Measurements from ENCODE around the gene KLF11. TPM values are rescaled to one million over a fixed set of nuclear protein-coding genes. Genes with fewer than 3 reads are reported as not detected.

Gene KLF11
- total and polyA plus RNA-seq, 2 of the 8 experiments (the other 6 are each of a cell fraction or from before 2014, with no cell fraction given): 6.4 to 10.1 TPM

GRCh38 chr2:10059016-10059351 lies 15.6 kb downstream of the KLF11 start:
- H4K91ac ChIP-seq (replicated peaks; ENCODE audit: insufficient read length, low read length): peak overlapping the region; percentile 40
- H3K18ac ChIP-seq (ENCODE audit: extremely low read depth, low read length): no peak overlapping the region
- CTCF ChIA-PET (ENCODE audit: partially characterized antibody): interaction anchor here (1.0 to 7.7 kb wide), 6 partner anchors 12 to 288 kb away, joined by 3 to 68 read pairs (median 16); no protein-coding TSS in a partner anchor
- no peaks in the 10 kb centered on the region for H3K79me1 ChIP-seq (ENCODE audit: low read depth, low read length)
- no peaks in the 10 kb centered on the region for H3K79me2 ChIP-seq (ENCODE audit: control insufficient read depth in 1 of 2, insufficient read depth in 2 of 2, low read length in 2 of 2)
- TF ChIP-seq CHD1 (IDR thresholded peaks at IDR 0.05; ENCODE audit: low read depth, low read length) (no peak), JUND (IDR thresholded peaks at IDR 0.05; ENCODE audit: low read length) (no peak), RNF2 (IDR thresholded peaks at IDR 0.05; ENCODE audit: borderline replicate concordance, low read depth, low read length, missing control alignments, poor library complexity, severe bottlenecking) (no peak), POLR2AphosphoS5 (IDR thresholded peaks at IDR 0.05; ENCODE audit: low read depth, low read length) (no peak), YY1 (IDR thresholded peaks at IDR 0.05; ENCODE audit: low read depth, low read length) (no peak)
- H4K8ac ChIP-seq (ENCODE audit: extremely low read depth, insufficient read depth, low read length): no peak overlapping the region
- no peak overlapping the region for H2AK5ac ChIP-seq (ENCODE audit: low read depth, low read length)
- no peak overlapping the region for H3K9ac ChIP-seq (replicated peaks in 1 of 4; ENCODE audit: extremely low read depth in 1 of 4, low read depth in 3 of 4, low read length in 3 of 4)
- no peak overlapping the region for H2AFZ ChIP-seq (ENCODE audit: low read length)
- peaks cover 3% of the 10 kb centered on the region; the same call in 1 of the 2 replicates for H3K23me2 ChIP-seq (ENCODE audit: low read depth, low read length)
- no peak overlapping the region for H2BK15ac ChIP-seq (ENCODE audit: low read length)
- H2BK20ac ChIP-seq (ENCODE audit: low read length): no peak overlapping the region
- no peaks in the 10 kb centered on the region for H3K27me3 ChIP-seq (replicated peaks in 1 of 4; ENCODE audit: control insufficient read depth in 3 of 4, extremely low read depth in 1 of 4, insufficient read depth in 3 of 4, low read length in 3 of 4)
- no peak overlapping the region for H3K4ac ChIP-seq (replicated peaks; ENCODE audit: insufficient read length, low read depth, low read length)
- no peak overlapping the region for H3K4me3 ChIP-seq (ENCODE audit: extremely low read depth in 1 of 4, insufficient read depth in 2 of 4, low read depth in 3 of 4, low read length in 4 of 4)
- no peak overlapping the region; the same call in 1 of the 2 replicates for H2BK12ac ChIP-seq (ENCODE audit: low read depth, low read length)
- POLR2A ChIA-PET (ENCODE audit: partially characterized antibody): interaction anchor here (0.9 to 3.0 kb wide), 2 partner anchors 15 to 26 kb away, joined by 3 to 32 read pairs; partner anchors contain the start of gene KLF11
- no peak overlapping the region for H2BK5ac ChIP-seq (ENCODE audit: low read depth, low read length)
- no peaks in the 10 kb centered on the region for H3K9me3 ChIP-seq (ENCODE audit: insufficient read depth in 2 of 2, low read depth in 1 of 2, low read length in 1 of 2)
- H3K4me1 ChIP-seq (replicated peaks in 1 of 4; ENCODE audit: control insufficient read depth in 3 of 4, insufficient read depth in 4 of 4, low read length in 3 of 4): peaks cover 0 to 16% (median 1%) of the 10 kb centered on the region in 4 experiments; a peak in 3 of 7 replicates
- H3K4me2 ChIP-seq (ENCODE audit: insufficient read depth in 1 of 2, low read depth in 2 of 2, low read length in 2 of 2): no peak overlapping the region
- H3K56ac ChIP-seq (replicated peaks; ENCODE audit: insufficient read length, low read depth, low read length): no peak overlapping the region
- H4K5ac ChIP-seq (ENCODE audit: insufficient read length, low read depth, low read length): no peak overlapping the region
- H2BK120ac ChIP-seq (replicated peaks; ENCODE audit: low read depth, low read length): no peak overlapping the region
- FAIRE-seq (no peak), DNase-seq (ENCODE audit: low read depth in 1 of 2, low spot score in 2 of 2) (no peak)
- no peak overlapping the region for H3K14ac ChIP-seq (ENCODE audit: insufficient read length)
- WGBS, 2 experiments (ENCODE audit: extremely low coverage in 1 of 2, insufficient coverage in 1 of 2, insufficient read length in 1 of 2, insufficient replicate concordance in 2 of 2, low coverage in 1 of 2, low lambda C conversion rate in 2 of 2, missing lambda C conversion rate in 1 of 2): 96% methylated on average over 14 of the region's 17 CpGs; no CpG with 5 or more reads in 1 of the 2 experiments
- no peaks in the 10 kb centered on the region for H4K20me1 ChIP-seq (replicated peaks in 1 of 2; ENCODE audit: control insufficient read depth in 1 of 2, insufficient read depth in 2 of 2, low read length in 2 of 2)
- H3K23ac ChIP-seq (ENCODE audit: insufficient read length): no peak overlapping the region
- H3K27ac ChIP-seq (ENCODE audit: low read depth, low read length): no peak overlapping the region
- H3K36me3 ChIP-seq (ENCODE audit: control insufficient read depth in 2 of 4, insufficient read depth in 4 of 4, low read length in 3 of 4): no peaks in the 10 kb centered on the region; a peak in 1 of 8 replicates
